A375 (cell line): ENCODE data around the gene NR4A3. TPM values are rescaled to one million over a fixed set of nuclear protein-coding genes. Genes with fewer than 3 reads are reported as not detected.

Experiments
- total RNA-seq: library from RNA; depleted of rRNA; stranded (reverse); fragments of >200 nt; shearing (Covaris generic); gene quantifications from 2 replicates; pipeline ENCODE4 v1.2.3, GENCODE V29; 2014; rRNA removed

NR4A3 gene
- total RNA-seq, result 0.60 and 1.9 TPM in 2 replicates

GRCh38 chr9:99821396-99822108 lies at the start of gene NR4A3:
NR4A3 (plus strand) TSS chr9:99821885; CDS start chr9:99828043, 6,158 bp downstream.

GRCh38 chr9:99906403-99907207 lies 84.9 kb downstream of the NR4A3 start, which contains the start of gene STX17:
STX17 (plus strand) TSS chr9:99906654; CDS start chr9:99915240, 8,586 bp downstream.

Other genes with a start within 250 kb of the NR4A3 start
- gene STX17, start 84.8 kb downstream of the NR4A3 start, total RNA-seq, result 15.7 and 17.8 TPM in 2 replicates